Measurements from ENCODE around the gene RNF11. TPM values are rescaled to one million over a fixed set of nuclear protein-coding genes. Genes with fewer than 3 reads are reported as not detected.

RNF11 gene, protein sequence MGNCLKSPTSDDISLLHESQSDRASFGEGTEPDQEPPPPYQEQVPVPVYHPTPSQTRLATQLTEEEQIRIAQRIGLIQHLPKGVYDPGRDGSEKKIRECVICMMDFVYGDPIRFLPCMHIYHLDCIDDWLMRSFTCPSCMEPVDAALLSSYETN
- total RNA-seq: 100 to 1,000 TPM in 7 of 9 donors, 10 to 100 TPM in 2; 77.3 to 139 (median 107) TPM
- polyA plus RNA-seq: 100 to 1,000 TPM in 1 of 2 donors, 10 to 100 TPM in 1; 42.4 to 143 TPM
- long read RNA-seq, donor 1, transcript RNF11-201 (3 exons, 3,084 nt): major isoform, 389 of 405 reads
- long read RNA-seq, donor 1, partial matches to known transcripts: 7 of 405 reads
- long read RNA-seq, donor 1, other reads (novel, unspliced or antisense): 8 of 405 reads
- long read RNA-seq, donor 2, transcript RNF11-201 (3 exons, 3,084 nt): major isoform, 420 of 451 reads
- long read RNA-seq, donor 2, partial matches to known transcripts: 2 of 451 reads
- long read RNA-seq, donor 2, other reads (novel, unspliced or antisense): 27 of 451 reads
- long read RNA-seq, donor 3, transcript RNF11-201 (3 exons, 3,084 nt): major isoform, 441 of 452 reads
- long read RNA-seq, donor 3, partial matches to known transcripts: 4 of 452 reads
- long read RNA-seq, donor 3, other reads (novel, unspliced or antisense): 6 of 452 reads

DNA sequence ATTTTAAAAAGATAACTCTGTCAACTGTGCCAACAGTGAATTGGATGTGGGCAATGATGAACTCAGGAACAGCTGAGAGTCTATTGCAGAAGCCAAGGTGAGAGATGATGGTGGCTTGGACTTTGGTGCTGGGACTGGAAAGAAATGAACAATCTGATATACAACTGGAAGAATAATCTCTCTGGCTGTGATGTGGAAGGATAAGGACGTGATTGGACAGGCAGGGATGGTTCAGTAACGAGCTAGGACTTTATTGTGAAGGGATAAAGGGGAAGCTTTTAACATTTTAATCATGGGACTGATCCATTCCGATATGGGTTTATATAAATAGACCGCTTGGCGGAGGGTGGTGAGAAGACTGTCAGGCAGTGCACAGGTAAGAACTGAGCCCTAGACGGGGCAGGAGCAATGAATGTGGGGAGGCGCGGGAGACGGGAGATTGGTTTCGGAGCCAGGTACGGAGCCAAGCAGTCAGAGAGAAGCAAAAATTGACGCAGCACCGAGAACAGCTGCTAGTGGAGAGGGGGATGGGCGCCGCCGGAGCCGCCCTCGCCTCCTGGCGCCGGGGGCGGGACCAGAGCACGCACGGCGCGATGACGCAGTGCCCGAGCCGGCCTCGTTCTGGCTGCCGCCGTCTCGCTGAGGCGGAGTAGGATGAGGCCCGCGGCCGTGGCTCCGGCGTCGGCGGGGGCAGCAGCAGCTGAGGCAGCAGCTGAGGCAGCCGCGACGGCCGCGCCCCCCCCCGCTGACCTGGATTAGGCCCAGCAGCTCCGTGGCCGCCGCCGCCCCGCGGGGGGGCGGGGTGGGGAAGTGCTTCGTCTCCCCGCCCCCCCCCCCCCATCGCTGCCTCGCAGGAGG lies at the start of gene RNF11:
Gene RNF11, plus strand, starts transcription at position 601 of the 858 bp plus-strand sequence. CDS start 484 bp downstream, outside the sequence.
- Histone ChIP-seq H3K9me3 (no peaks in the 10 kb centered on the region), H3K4me1 (peaks cover 0 to 44% (median 41%) of the 10 kb centered on the region in 12 donors), H3K36me3 (no peaks in the 10 kb centered on the region), H3K27ac (peak within 1 kb of the TSS; percentile 90 to 98 (median 96)), H3K4me3 (peak within 1 kb of the TSS; percentile 76 to 99 (median 94)), H3K27me3 (no peaks in the 10 kb centered on the region)
- DNase-seq (peak; percentile 94 to 96 (median 95)), ATAC-seq (peak; percentile 93 to 99 (median 98))
- intact Hi-C loops (cut with DNase I): loop anchor here in 6 of 10 donors (2.0 to 10.0 kb wide), 6 partner anchors 59 to 279 kb away; partner anchors contain the start of genes CDKN2C (in 1 of the 6) and EPS15 (in 1 of the 6)
- 0 to 1% (median 1%) methylated on average over 35 to 55 of the region's 57 CpGs for WGBS, 4 donors
- TF ChIP-seq, protein P1, sequence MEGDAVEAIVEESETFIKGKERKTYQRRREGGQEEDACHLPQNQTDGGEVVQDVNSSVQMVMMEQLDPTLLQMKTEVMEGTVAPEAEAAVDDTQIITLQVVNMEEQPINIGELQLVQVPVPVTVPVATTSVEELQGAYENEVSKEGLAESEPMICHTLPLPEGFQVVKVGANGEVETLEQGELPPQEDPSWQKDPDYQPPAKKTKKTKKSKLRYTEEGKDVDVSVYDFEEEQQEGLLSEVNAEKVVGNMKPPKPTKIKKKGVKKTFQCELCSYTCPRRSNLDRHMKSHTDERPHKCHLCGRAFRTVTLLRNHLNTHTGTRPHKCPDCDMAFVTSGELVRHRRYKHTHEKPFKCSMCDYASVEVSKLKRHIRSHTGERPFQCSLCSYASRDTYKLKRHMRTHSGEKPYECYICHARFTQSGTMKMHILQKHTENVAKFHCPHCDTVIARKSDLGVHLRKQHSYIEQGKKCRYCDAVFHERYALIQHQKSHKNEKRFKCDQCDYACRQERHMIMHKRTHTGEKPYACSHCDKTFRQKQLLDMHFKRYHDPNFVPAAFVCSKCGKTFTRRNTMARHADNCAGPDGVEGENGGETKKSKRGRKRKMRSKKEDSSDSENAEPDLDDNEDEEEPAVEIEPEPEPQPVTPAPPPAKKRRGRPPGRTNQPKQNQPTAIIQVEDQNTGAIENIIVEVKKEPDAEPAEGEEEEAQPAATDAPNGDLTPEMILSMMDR (IDR thresholded peaks at IDR 0.05): peak in 1 of 12 donors; percentile 9
- TF ChIP-seq POLR2A (IDR thresholded peaks at IDR 0.05): peak; percentile 70 to 96

DNA sequence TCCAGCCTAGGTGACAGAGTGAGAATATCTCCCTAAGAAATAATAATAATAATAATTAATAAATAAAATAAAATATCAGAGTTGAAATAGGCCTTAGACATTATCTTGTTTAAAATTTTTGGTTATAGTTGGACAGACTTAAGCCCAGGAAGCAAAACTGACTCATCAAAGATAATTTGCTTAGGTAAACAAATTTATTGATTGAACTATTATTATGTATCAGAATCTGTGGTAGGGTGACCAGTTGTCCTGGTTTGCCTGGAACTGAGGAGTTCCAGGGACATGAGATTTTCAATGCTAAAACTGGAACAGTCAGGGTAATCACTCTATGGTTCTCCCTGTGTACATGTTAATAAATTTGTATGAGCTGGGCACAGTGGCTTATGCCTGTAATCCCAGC lies 47.8 kb upstream of the RNF11 start:
- intact Hi-C loops (cut with DNase I): loop anchor here in 8 of 10 donors (2.0 to 10.0 kb wide), 7 partner anchors 253 to 821 kb away; no protein-coding TSS in a partner anchor
- no peak for ATAC-seq
- H3K27me3 ChIP-seq: peaks cover 0 to 6% (median 0%) of the 10 kb centered on the region in 9 donors
- no peak overlapping the region for H3K4me3 ChIP-seq
- H3K9me3 ChIP-seq: no peaks in the 10 kb centered on the region
- H3K36me3 ChIP-seq: no peaks in the 10 kb centered on the region
- DNase-seq: no peak
- TF ChIP-seq, protein P1 (IDR thresholded peaks at IDR 0.05): no peak
- no peak for TF ChIP-seq POLR2A (IDR thresholded peaks at IDR 0.05)
- no peak overlapping the region for H3K27ac ChIP-seq
- H3K4me1 ChIP-seq: no peaks in the 10 kb centered on the region

DNA sequence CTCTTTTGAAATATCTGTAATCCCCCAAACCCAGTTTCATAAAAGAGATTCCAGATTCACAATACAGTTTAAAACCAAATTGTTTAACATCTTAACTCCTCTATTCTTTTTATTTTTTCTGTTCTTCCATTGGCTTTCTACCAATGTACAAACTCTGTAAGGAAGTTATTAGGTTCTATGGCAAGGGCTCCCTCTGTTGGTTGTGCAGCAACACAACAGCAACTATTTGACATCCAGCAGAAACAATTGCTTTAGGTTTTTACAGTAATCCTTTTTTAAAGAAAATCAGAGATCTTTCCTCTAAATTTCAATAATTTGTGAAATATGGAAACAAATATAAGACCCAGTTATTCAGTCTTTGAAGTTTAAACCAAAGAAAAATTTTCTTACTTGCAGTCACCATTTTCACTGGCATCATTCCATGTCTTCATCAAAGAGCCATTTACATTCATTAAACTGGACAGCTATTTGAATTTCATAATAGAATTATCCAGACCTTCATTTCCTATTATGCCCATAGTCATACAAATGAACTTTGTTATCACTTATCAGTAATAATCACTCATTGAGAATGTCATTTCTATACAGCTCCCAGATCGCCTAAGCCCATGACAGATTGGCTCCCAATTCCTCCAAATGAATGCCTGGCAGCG lies 46.5 kb upstream of the RNF11 start:
- peak in 2 of 5 donors; percentile 24 to 29 for DNase-seq
- WGBS, 4 donors: 53 to 77% (median 75%) methylated on average over 2 of the region's 2 CpGs
- ATAC-seq: peak in 1 of 4 donors; percentile 57

More for the DNA sequence above, 46.5 kb upstream of the RNF11 start:
- Histone ChIP-seq H3K4me3 (no peak overlapping the region), H3K27me3 (no peaks in the 10 kb centered on the region), H3K4me1 (no peaks in the 10 kb centered on the region), H3K27ac (no peak overlapping the region), H3K36me3 (no peaks in the 10 kb centered on the region), H3K9me3 (no peaks in the 10 kb centered on the region)
- intact Hi-C loops (cut with DNase I): loop anchor here (2.0 to 10.0 kb wide), 10 partner anchors 105 to 822 kb away; no protein-coding TSS in a partner anchor
- no peak for TF ChIP-seq POLR2A (IDR thresholded peaks at IDR 0.05)
- TF ChIP-seq, protein P1 (IDR thresholded peaks at IDR 0.05): peak; percentile 73 to 94 (median 86)

All from heart left ventricle (tissue), 16 donors.